HG02938 (cell line): ENCODE data around the gene ZNF543.
"Not testable (repeated sequence)": the region's sequence is repeated elsewhere in the genome, so short reads cannot be mapped to it uniquely, and the experiment has no call there.

Experiments
- ATAC-seq: cut with Tn5 transposase; IDR thresholded peaks from one replicate; pipeline ENCODE4 v1.9.1; 2021; ENCODE audit warnings: mild to moderate bottlenecking, moderate library complexity; ENCODE audit not compliant: unreplicated experiment

ZNF543 gene

DNA sequence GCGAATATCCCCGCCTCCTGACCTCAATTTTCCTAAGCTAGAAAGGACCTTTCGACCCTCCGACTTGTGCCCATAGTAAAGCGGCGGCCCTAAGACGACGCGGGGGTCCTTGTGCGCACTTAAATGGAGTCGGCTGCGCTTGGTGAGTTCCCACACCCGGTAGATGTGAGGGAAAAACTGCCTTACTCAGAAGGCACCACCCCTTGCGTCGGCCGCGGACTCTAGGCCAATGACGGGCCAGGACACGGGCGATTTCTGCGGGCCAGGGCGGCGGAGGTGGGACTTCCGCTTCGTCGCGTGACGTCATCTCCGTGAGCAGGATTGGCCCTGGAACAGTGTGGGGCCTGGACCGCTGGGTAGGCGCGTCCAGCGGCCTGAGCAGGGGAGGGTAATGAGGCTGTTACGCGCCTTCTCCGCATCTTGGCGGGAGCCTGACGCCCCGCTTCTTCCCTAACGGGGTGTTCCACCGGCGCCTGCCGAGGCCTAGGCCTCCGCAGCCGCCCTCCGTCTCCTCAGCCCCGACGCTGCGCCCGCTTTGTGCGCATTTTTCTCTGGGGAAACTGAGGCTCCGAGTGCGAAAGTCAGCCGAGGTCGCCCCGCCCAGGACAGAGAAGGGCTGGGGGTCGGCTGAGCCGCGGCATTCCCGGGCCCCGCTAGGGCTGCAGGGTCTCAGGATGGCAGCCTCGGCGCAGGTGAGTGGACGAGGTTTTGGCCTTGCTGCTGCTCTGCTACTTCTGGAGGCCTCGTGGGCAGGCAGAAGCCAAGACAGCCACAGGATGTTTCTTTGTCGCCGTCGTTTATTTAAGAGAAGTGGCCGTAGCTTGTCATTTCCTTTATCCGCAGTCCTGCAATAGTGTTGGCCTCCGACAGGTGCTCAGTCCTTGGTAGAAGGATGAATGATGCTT, at the start of gene ZNF543:
TSS of gene ZNF543 (plus strand) at position 293 of the 905 bp plus-strand sequence. CDS start at position 675, 382 bp downstream.
- ATAC-seq = peak; percentile 96

- ATAC-seq = no peak
Observed at GRCh38 chr19:57271280-57271679, 49.0 kb upstream of the ZNF543 start.

DNA sequence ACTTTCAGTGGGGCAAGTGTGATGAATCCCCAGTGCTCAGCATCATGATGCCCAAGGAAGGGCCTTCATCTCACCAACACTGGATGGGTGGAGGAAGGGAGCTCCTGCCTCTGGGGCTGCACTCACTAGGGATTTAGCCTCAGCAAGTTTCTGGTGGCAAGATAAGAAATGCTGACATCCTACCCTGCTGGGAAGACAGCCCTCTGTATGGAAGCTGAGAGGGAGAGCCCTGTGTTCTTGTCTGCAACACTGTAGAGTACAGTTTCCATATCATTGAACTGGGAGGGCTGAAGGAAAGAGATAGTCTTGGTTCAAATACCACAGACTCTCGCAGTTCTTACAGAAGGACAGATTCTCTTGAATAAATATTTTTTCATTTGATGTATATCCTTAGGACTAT, 47.3 kb upstream of the ZNF543 start:
- no peak for ATAC-seq

DNA sequence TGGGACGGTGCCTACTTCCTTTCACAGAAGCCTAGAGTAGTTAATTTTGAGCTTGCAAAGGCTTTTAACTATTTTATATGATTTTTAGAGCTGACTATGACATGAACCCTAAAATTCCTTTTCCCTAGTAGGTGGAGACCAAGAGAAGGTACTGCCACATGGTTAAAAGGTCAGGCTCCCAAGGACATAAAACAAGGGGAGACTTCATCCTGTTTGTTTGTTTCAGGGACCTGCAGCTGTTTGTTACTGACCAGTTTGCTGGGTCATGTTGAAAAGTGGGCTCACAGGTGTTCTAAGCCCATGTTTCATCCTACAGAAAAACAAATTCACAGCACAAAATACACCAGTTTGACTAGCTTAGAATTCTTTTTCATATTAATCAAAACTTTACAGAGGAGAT, 43.8 kb upstream of the ZNF543 start:
- ATAC-seq = no peak

DNA sequence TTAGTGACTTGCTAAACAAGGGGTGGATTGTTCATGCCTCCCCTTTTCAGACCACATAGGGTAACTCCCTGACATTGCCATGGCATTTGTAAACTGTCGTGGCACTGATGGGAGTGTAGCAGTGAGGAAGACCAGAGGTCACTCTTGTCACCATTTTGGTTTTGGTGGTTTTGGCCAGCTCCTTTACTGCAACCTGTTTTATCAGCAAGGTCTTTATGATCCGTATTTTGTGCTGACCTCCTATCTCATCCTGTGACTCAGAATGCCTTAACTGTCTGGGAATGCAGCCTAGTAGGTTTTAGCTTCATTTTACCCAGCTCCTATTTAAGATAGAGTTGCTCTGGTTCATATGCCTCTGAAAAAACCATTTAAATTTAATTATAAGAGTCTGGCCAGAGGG, 41.8 kb upstream of the ZNF543 start:
- not testable (repeated sequence) for ATAC-seq

GRCh38 chr19:57279418-57280164, 40.7 kb upstream of the ZNF543 start:
- peak; percentile 67 for ATAC-seq

- ATAC-seq = peak; percentile 75
Observed at GRCh38 chr19:57280165-57280961, 39.9 kb upstream of the ZNF543 start, which contains the start of gene ZNF460. ZNF460 (plus strand) TSS chr19:57280485; CDS start chr19:57280807, 322 bp downstream.

- no peak for ATAC-seq
Observed at GRCh38 chr19:57280962-57281400, 39.3 kb upstream of the ZNF543 start.

- no peak for ATAC-seq
Observed at GRCh38 chr19:57282011-57282643, 38.1 kb upstream of the ZNF543 start.

GRCh38 chr19:57288373-57288772, 31.9 kb upstream of the ZNF543 start:
- no peak for ATAC-seq

DNA sequence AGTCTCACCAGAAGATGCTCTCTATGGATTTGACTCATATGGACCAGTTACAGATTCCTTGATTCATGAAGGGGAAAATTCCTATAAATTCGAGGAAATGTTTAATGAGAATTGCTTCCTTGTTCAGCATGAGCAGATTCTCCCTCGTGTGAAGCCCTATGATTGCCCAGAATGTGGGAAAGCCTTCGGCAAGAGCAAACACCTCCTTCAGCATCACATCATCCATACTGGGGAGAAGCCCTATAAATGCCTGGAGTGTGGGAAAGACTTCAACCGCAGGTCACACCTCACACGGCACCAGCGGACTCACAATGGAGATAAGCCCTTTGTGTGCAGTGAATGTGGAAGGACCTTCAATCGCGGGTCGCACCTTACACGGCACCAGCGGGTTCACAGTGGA, 29.3 kb upstream of the ZNF543 start:
- no peak for ATAC-seq

DNA sequence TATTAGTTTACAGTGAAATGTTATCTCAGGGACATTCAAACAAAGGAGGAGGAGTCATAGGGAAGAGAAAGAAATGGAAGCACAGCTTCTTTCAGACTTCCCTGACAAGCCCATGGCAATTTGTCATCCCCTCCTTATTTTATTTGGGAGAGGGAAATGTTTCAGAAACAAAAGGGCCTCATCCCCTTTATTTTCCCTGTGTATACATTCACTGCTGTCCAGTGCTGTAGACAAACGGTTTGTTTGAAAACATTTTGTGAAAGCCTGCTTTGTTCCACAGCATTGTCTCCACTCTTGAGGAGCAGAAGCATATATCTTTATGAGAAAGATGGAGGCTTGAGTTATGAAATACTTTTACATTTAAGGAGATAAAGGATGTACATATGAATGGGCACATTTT, 27.7 kb upstream of the ZNF543 start:
- no peak for ATAC-seq

DNA sequence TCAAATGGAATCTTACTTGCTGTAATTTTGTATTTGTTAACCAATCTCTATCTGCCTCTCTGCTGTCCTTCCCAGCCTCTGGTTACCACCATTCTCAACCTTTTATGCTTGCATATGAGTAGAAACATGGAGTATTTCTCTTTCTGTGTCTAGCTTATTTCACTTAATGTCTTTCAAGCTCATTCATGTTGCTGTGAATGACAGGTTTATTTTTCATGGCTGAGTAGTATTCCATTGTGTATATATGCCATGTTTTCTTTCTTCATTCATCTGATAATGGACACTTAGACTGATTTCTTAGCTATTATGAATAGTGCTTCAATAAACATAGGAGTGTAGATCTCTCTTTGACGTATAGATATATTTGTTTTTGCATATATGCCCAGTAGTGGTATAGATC, 26.6 kb upstream of the ZNF543 start:
- no peak for ATAC-seq

- ATAC-seq = no peak
Observed at GRCh38 chr19:57302020-57302465, 18.2 kb upstream of the ZNF543 start.

DNA sequence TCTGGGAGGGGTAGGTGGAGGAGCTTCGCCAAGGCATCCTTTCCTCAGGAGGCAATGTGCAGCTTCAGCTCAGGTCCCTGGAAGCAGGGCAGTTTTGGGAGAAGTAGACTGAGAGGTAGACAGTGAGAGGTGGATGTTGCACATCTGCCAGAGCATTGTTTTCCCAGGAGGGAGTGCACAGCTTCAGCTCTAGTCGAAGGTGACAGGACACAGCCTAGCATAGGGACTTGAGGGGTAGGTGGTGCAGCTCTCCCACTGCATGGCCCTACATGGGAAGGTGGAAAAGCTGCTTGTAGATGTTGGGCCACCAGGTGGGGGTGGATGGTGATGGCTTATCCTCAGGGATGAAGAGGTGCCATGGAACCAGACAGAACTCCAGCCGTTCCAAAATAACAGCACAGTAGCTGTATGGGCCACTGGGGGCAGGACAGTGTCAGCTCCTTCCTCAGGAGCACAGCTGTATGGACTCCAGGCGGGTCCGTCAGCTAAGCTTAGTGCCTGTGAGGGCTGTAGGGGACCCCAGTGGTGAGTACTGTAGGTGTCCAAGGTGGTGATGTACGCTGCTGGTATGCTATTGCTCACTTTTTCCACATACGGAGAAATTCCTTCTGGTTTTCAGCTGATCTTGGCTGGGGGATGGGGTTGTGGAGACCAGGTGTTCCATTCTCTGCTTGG, 17.4 kb upstream of the ZNF543 start:
- no peak for ATAC-seq

DNA sequence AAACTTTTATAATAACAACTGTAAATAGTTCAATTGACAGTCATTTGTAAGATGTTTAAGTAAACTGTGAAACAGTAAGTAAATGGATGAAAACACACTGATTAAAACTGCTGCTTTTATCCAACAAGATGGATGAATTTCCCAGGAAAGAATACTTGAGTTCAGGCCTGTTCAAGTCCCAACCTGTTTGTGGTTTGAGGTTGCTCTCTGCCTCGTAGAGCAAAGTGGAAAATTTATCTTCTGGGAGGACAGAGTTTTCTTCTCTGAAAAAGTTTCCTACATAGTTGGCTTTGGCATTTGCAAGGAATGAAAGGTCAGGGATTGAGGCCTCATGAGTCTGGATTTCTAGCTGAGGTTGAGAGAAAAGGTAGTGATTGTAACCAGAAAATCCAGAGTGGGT, 15.2 kb upstream of the ZNF543 start:
- no peak for ATAC-seq

DNA sequence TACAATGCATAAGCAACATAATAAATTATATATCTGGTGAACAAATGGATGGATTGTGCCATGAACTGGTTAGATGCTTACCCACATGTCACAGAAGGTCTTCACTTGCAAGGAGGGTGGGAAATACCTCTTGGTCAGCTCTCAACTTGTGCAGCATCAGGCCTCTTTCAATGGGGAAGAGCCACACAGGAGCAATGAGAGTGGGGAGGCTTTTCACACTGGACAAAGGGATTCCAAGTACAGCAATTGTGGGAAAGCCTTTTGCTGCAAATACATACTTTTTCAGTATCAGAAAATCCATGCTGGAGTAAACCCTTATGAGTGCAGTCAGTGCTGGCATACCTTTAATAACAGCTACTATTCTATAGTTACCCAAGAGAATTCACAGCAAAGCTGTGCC, 11.8 kb upstream of the ZNF543 start:
- ATAC-seq = no peak

- ATAC-seq = no peak
Observed at GRCh38 chr19:57310792-57311191, 9.5 kb upstream of the ZNF543 start.

DNA sequence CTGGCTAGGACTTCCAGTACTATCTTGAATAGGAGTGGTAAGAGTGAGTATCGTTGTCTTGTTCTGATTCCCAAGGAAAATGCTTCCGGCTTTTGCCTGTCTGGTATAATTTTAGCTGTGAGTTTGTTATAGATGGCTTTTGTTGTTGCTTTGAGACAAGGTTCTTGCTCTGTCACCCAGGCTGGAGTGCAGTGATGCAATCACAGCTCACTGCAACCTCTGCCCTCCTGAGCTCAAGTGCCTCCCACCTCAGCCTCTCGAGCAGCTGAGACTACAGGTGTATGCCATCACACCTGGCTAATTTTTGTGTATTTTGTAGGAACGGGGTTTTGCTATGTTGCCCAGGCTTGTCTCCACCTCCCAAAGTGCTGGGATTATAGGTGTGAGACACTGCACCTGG, 6.1 kb upstream of the ZNF543 start:
- no peak for ATAC-seq

DNA sequence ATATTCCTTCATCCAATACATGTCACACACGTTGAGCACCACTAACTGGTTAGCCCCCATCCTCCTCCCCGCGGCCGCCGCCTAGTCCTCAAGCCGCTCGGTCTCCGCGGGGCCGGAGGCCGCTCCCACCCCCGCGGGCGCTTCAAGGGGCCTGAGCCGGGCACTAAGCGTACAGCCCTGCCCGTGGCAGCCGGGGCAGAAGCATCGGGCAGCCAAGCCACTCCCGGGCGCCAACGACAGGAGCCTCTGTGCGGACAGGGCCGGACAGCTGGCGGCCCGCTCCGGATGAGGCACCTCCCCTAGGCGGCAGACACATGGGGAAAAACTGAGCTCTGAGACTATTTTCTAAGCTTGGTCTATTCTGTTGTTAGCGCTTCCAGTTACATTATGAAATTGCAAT, 2.8 kb upstream of the ZNF543 start:
- ATAC-seq = no peak
